A549 treated with RU486 at 1 μM for 4 hours (cell line): ENCODE measurements around the gene GMIP. TPM values are rescaled to one million over a fixed set of nuclear protein-coding genes. Genes with fewer than 3 reads are reported as not detected.

Source experiments
- total RNA-seq: library from RNA; stranded (reverse); fragments of 200-300 nt; extraction: Qiagen RNA extraction; gene quantifications from 5 replicates; pipeline ENCODE4 v1.2.3, GENCODE V29; 2022; ENCODE audit warnings: low read depth

Gene GMIP
- total RNA-seq: 3.5 to 5.8 TPM (median 4.9 TPM) in 5 replicates

GRCh38 chr19:19643158-19644053 lies at the start of gene GMIP:
TSS of gene GMIP (minus strand) at chr19:19643657. CDS start at chr19:19643529, 128 bp downstream.

GRCh38 chr19:19668230-19669012 lies 25.0 kb upstream of the GMIP start, which contains the start of gene ZNF101:
TSS of gene ZNF101 (plus strand) at chr19:19668839. CDS start at chr19:19668964, 125 bp downstream.

DNA sequence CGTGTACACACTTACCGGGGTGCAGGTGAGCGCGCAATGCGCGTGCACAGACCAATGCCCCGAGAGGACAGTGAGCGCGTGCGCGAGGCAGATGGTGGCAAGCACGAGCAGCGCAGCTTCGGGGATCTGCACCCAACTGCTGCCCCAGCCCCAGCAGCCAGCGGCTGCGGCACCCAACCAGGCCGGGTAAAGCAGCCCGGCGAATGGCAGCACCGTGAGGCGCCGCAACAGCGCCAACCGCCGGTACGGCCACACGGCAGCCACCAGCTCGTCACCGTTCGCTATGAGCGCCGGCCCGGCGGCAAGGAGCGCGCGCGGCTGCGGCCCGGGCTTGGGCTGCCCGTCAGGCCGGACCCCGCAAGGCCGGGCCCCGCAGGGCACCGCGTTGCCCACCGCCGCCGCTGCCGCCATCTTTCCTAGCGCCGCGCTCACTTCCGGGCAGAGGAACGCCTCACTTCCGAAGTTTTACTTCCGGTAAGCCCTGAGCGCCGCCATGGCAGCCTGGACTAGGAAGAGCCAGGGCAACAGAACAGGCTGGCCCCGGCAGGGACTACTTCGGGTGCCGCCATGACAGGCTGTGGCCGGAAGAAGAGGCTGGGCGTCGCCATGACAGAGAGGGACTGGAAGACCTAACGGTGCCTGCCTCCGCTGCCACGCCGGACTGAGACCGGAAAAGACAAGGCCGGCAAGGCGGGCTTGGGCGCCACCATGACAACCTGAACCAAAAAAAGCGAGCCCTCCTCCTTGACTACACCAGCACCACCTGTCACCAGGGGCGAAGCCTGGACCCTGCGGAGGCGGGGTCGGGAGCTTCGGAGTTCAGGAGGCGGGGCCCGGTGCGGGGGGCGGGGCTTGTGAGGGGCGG lies 20.0 kb upstream of the GMIP start, which contains the start of gene ATP13A1:
Gene ATP13A1 (minus strand): TSS at position 421 of the 865 bp plus-strand sequence. CDS start 10 bp downstream, at position 411.

DNA sequence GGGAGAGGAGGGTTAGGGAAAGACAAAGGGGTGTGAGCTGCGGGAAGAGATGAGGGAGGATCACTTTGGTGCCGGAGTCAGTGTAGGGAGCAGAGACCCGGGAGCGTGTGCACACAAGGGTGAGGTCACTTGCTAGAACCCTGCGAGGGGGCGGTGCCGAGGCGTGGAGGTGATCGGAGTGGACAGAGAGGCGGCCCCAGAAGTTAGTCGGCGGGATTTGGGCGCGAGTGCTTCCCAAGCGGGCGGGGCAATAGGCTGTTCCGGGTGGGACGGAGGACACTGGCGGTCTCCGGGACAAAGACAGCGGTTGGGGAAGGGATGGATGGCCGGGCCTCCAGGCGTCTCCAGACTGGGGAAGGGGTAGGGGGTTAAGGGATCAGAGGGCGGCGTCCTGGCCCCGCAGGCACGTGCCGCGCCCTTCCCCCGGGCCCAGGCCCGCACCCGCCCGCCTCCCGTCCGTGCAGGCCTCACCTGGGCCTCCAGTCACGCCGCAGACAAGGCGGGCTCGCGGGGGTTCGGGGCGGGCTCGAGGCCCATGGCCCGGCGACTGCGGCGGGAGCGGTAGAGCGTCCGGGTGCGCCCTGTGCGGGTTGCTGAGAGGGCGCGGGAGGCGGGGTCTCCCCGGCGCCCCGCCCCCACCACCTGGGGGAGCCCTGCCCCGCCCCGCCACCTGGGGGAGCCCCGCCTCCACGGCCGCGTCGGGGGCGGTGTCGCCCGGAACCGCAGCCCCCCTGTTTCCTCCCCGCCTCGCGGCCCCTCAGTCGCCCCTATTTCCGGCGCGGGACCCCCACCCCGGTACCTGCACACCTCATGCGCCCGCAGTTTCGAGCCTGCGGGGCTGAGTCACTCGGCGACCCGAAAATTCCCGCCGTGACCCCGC lies 15.6 kb downstream of the GMIP start, which contains the start of gene LPAR2:
Gene LPAR2 (minus strand): TSS at position 600 of the 880 bp plus-strand sequence. CDS start 945 bp downstream, outside the sequence.

DNA sequence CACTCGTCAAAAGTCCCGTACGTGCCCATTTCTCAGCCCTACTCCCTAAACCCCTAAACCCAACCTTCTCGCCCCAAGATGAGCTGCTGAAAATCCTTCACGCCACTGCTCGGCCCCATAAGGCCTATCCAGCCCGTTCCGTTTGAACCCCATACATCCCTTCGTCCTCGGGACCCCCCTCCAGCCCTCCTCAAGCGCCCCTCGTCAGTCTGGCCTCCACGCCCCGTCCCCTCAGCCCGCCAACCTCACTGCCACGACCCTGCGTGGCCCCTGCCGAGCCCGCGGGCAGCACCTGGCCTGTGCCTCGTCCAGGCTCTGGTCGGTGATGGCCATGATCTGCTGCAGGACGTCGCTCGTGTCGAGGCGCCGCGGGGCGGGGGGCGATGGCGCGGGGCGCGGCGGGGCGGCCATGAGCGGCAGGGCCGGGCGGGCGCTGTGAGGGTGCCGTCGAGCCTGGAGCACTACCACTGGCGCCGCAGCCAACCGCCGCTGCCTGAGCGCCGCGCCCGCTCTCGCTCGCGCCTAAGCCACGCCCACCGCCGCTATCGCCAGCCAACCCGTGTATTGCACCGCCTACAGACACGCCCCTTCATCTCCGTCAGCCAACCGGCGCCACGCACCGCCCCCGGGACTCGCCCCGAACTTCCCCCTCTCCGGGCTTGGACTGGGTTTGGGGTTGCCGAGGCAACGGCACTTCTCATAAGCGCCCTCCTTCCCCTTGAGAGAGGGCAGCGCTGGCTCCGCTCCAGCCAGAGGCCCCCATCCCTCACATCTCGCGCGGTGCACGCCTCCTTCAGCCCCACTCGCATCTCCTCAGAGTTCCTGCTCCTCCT lies 25.0 kb downstream of the GMIP start, which contains the start of gene PBX4:
Gene PBX4 (minus strand): TSS at position 469 of the 833 bp plus-strand sequence. CDS start 58 bp downstream, at position 411.

Other genes with a start within 250 kb of the GMIP start
- 41.2 to 53.3 TPM (median 44.7 TPM) in 5 replicates for gene GATAD2A, start 238.0 kb downstream of the GMIP start, total RNA-seq
- 0.85 to 1.8 TPM (median 1.6 TPM) in 5 replicates for gene TSSK6, start 128.1 kb downstream of the GMIP start, total RNA-seq
- gene NDUFA13, start 127.4 kb downstream of the GMIP start, total RNA-seq: 162 to 199 TPM (median 165 TPM) in 5 replicates
- 1.8 to 3.8 TPM (median 3.4 TPM) in 5 replicates for gene YJEFN3, start 114.7 kb downstream of the GMIP start, total RNA-seq
- 0.11 to 0.32 TPM (median 0.22 TPM) in 5 replicates for gene CILP2, start 105.4 kb downstream of the GMIP start, total RNA-seq
- gene PBX4, start 25.0 kb downstream of the GMIP start, total RNA-seq: 1.5 to 2.1 TPM (median 1.9 TPM) in 5 replicates
- 2.9 to 4.6 TPM (median 3.3 TPM) in 5 replicates for gene LPAR2, start 15.4 kb downstream of the GMIP start, total RNA-seq
- gene ATP13A1, start 20.0 kb upstream of the GMIP start, total RNA-seq: 24.5 to 34.4 TPM (median 33.4 TPM) in 5 replicates
- 4.0 to 5.7 TPM (median 4.2 TPM) in 5 replicates for gene ZNF101, start 25.2 kb upstream of the GMIP start, total RNA-seq
- 1.5 to 2.1 TPM (median 1.9 TPM) in 5 replicates for gene ZNF14, start 89.5 kb upstream of the GMIP start, total RNA-seq
- gene ZNF506, start 178.1 kb upstream of the GMIP start, total RNA-seq: 0.15 to 0.40 TPM (median 0.23 TPM) in 3 of 5 replicates, not detected in the others
- not detected in 5 replicates for gene ZNF253, start 222.2 kb upstream of the GMIP start, total RNA-seq